ENCODE measurements around the gene POT1. TPM values are rescaled to one million over a fixed set of nuclear protein-coding genes. Genes with fewer than 3 reads are reported as not detected.

POT1 gene
- total RNA-seq, 4 donors from 2014 or later, result 25.5 to 50.4 (median 33.5) TPM

DNA sequence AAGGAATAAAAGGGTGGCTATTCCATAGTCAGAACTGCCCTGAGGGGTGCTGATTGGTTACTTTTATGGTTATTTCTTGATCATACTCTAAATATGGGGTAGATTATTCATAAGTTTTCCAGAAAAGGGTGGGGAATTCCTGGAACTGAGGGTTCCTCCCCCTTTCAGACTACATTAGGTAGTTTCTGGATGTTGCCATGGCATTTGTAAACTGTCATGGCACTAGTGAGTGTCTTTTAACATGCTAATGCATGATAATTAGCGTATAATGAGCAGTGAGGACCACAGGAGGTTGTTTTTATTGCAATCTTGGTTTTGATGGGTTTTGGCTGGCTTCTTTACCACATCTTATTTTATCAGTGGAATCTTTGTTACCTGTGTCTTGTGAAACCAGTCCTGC is 26.5 kb upstream of the POT1 start:
- 61 to 64% methylated on average over 1 of the region's 1 CpG for WGBS, 2 donors
- peaks cover 0 to 17% (median 1%) of the 10 kb centered on the region in 4 donors for H3K9me3 ChIP-seq
- no peak overlapping the region for H3K27ac ChIP-seq
- no peaks in the 10 kb centered on the region for H3K27me3 ChIP-seq
- no peak overlapping the region for H3K4me3 ChIP-seq
- no peaks in the 10 kb centered on the region for H3K36me3 ChIP-seq
- TF ChIP-seq POLR2A (IDR thresholded peaks at IDR 0.05), result no peak
- TF ChIP-seq EP300 (IDR thresholded peaks at IDR 0.05), result no peak
- TF ChIP-seq, protein P1, sequence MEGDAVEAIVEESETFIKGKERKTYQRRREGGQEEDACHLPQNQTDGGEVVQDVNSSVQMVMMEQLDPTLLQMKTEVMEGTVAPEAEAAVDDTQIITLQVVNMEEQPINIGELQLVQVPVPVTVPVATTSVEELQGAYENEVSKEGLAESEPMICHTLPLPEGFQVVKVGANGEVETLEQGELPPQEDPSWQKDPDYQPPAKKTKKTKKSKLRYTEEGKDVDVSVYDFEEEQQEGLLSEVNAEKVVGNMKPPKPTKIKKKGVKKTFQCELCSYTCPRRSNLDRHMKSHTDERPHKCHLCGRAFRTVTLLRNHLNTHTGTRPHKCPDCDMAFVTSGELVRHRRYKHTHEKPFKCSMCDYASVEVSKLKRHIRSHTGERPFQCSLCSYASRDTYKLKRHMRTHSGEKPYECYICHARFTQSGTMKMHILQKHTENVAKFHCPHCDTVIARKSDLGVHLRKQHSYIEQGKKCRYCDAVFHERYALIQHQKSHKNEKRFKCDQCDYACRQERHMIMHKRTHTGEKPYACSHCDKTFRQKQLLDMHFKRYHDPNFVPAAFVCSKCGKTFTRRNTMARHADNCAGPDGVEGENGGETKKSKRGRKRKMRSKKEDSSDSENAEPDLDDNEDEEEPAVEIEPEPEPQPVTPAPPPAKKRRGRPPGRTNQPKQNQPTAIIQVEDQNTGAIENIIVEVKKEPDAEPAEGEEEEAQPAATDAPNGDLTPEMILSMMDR (IDR thresholded peaks at IDR 0.05), result no peak
- no peak for DNase-seq (ENCODE audit: low spot score in 2 of 2)
- H3K4me1 ChIP-seq, result no peaks in the 10 kb centered on the region

GRCh38 chr7:124954790-124955189 is 25.2 kb upstream of the POT1 start:
- no peak for TF ChIP-seq POLR2A (IDR thresholded peaks at IDR 0.05)
- TF ChIP-seq, protein P1 (IDR thresholded peaks at IDR 0.05), result no peak
- no peak for TF ChIP-seq EP300 (IDR thresholded peaks at IDR 0.05)
- Histone ChIP-seq H3K4me3 (no peak overlapping the region), H3K27me3 (no peaks in the 10 kb centered on the region), H3K27ac (no peak overlapping the region), H3K4me1 (no peaks in the 10 kb centered on the region), H3K36me3 (no peaks in the 10 kb centered on the region), H3K9me3 (peaks cover 0 to 17% (median 1%) of the 10 kb centered on the region in 4 donors)
- DNase-seq (ENCODE audit: low spot score in 2 of 2), result no peak

DNA sequence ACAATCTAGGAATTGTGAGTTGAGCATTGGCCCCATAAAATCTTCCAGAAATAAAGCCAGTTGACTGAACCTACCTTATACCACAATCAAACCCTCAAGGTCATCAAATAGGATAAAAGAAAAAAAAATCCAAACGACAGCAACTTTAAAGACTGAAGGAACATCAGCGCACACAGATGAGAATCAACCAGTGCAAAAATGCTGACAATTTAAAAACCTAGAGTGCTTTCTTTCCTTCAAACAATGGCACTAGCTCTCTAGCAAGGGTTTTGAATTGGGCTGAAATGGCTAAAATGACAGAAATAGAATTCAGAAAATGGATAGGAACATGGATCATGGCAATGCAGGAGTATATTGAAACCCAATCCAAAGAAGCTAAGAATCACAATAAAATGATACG is 16.1 kb upstream of the POT1 start:
- TF ChIP-seq POLR2A (IDR thresholded peaks at IDR 0.05), result no peak
- no peak for TF ChIP-seq EP300 (IDR thresholded peaks at IDR 0.05)
- TF ChIP-seq, protein P1 (IDR thresholded peaks at IDR 0.05), result no peak
- Histone ChIP-seq H3K27ac (no peak overlapping the region), H3K4me3 (no peak overlapping the region), H3K9me3 (peaks cover 0 to 11% (median 0%) of the 10 kb centered on the region in 4 donors), H3K27me3 (no peaks in the 10 kb centered on the region), H3K36me3 (peaks cover 0 to 16% (median 0%) of the 10 kb centered on the region in 3 donors), H3K4me1 (no peaks in the 10 kb centered on the region)
- 97 to 98% methylated on average over 3 of the region's 3 CpGs for WGBS, 2 donors
- DNase-seq (ENCODE audit: low spot score in 2 of 2), result no peak

DNA sequence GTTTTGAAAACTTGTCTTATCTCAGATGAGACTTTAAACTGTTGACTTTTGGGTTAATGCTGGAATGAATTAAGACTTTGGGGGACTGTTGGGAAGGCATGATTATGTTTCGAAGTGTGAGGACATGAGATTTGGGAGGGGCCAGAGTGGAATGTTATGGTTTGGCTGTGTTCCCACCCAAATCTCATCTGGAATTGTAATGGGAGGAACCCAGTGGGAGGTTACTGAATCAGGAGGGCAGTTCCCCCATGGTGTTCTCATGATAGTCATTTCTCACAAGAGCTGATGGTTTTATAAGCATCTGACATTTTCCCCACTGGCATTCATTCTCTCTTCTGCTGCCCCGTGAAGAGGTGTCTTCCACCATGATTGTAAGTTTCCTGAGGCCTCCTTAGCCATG is 13.8 kb upstream of the POT1 start:
- Histone ChIP-seq H3K9me3 (peaks cover 0 to 11% (median 0%) of the 10 kb centered on the region in 4 donors), H3K4me1 (no peaks in the 10 kb centered on the region), H3K27ac (no peak overlapping the region), H3K36me3 (peaks cover 0 to 16% (median 0%) of the 10 kb centered on the region in 3 donors), H3K4me3 (no peak overlapping the region), H3K27me3 (no peaks in the 10 kb centered on the region)
- no peak for DNase-seq (ENCODE audit: low spot score in 2 of 2)
- WGBS, 2 donors, result 64 to 78% methylated on average over 2 of the region's 2 CpGs
- no peak for TF ChIP-seq EP300 (IDR thresholded peaks at IDR 0.05)
- TF ChIP-seq, protein P1 (IDR thresholded peaks at IDR 0.05), result no peak
- TF ChIP-seq POLR2A (IDR thresholded peaks at IDR 0.05), result no peak

DNA sequence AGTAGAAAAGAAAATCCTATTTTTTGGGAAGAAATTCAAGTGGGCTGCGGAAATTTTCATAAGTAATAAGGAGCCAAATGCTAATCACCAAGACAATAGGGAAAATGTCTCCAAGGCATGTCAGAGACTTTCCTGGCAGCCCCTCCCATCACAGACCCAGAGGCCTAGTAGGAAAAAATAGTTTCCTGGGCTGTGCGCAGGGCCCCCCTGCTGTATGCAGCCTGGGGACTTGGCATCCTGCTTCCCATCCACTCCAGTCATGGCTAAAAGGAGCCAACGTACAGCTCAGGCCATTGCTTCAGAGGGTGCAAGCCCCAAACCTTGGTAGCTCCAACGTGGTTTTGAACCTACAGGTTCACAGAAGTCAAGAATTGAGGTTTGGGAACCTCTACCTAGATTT is 12.8 kb upstream of the POT1 start:
- 75 to 85% methylated on average over 4 of the region's 4 CpGs for WGBS, 2 donors
- Histone ChIP-seq H3K4me1 (no peaks in the 10 kb centered on the region), H3K36me3 (peaks cover 0 to 16% (median 0%) of the 10 kb centered on the region in 3 donors), H3K27me3 (no peaks in the 10 kb centered on the region), H3K4me3 (no peak overlapping the region), H3K9me3 (peaks cover 0 to 10% (median 0%) of the 10 kb centered on the region in 4 donors), H3K27ac (no peak overlapping the region)
- DNase-seq (ENCODE audit: low spot score in 2 of 2), result no peak
- TF ChIP-seq POLR2A (IDR thresholded peaks at IDR 0.05) (no peak), EP300 (IDR thresholded peaks at IDR 0.05) (no peak)
- TF ChIP-seq, protein P1 (IDR thresholded peaks at IDR 0.05), result no peak

Measured in tibial nerve (tissue), 4 donors.